SK-N-MC (cell line): ENCODE data around the gene HAGH.

Experiments
- EZH2 ChIP-seq: fragments of 200-600 bp; sonication (generic); IDR thresholded peaks from one replicate; pipeline ENCODE4 v1.6.1; 2017; ENCODE audit warnings: antibody characterized with exemption
- FOXP2 ChIP-seq: optimal IDR thresholded peaks from 2 replicates; pipeline ENCODE3; 2011; ENCODE audit warnings: mild to moderate bottlenecking, moderate library complexity; ENCODE audit not compliant: insufficient read depth; ENCODE audit errors: extremely low read length, control extremely low read depth
- POLR2AphosphoS5 ChIP-seq: IDR thresholded peaks from 2 replicates; pipeline ENCODE4 v1.6.1; 2012; ENCODE audit warnings: mild to moderate bottlenecking, low read depth, low read length, borderline replicate concordance

GRCh38 chr16:1779234-1779701 lies 47.4 kb downstream of the HAGH start:
- TF ChIP-seq POLR2AphosphoS5: no peak
- TF ChIP-seq EZH2: no peak
- TF ChIP-seq FOXP2: no peak
